SH-SY5Y (cell line): ENCODE results near the gene OR5AN1.

Source experiments
- GATA2 ChIP-seq: IDR thresholded peaks from 2 replicates; pipeline ENCODE4 v1.6.1; 2011; ENCODE audit warnings: mild to moderate bottlenecking, low read depth, low read length
- GATA3 ChIP-seq: IDR thresholded peaks from 2 replicates; pipeline ENCODE4 v1.6.1; 2011; ENCODE audit warnings: low read depth, mild to moderate bottlenecking, low read length, moderate library complexity

Gene OR5AN1

DNA sequence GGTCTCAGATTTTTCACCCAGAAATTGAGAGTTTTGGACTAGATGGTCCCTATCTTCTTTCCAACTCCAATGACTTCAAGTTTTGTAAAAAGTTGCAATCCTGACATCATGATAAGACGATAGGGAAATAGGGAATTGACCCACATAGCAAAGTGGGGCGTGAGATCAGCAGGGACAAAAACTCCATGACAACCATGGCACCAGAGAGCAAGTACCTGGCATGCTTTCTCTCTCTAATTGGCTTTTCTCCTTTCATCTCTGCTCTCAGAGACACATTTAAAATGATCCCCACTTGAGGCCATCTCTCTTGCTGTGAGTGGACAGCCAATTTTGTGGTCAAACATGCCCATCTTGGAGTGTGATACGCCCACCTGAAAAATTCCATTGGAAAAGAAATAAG lies at the start of gene OR5AN1:
Gene OR5AN1, plus strand, starts transcription at position 301 of the 400 bp plus-strand sequence. CDS start 5,564 bp downstream, outside the sequence.
- TF ChIP-seq GATA3 = no peak
- no peak for TF ChIP-seq GATA2

DNA sequence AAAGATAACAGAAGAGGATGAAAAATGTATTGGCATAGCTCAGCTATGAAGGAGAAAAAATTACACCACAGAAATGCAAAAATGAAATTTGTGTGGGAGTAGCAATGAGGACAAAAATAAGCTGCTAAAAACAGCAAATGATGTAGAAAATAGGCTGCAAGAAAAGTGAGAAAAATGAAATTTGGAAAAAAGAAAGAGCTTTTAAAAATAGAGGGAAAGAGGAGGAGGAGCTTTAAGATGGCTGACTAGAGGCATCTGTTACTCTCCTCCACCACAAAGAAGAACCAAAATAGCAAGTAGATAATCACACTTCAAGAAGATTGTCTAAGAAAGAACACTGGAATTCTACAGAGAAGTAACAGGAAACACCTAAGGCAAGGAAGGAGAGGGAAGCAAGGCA lies 23.7 kb upstream of the OR5AN1 start:
- TF ChIP-seq GATA2 (no peak), GATA3 (no peak)

- TF ChIP-seq GATA2 (no peak), GATA3 (no peak)
Observed at GRCh38 chr11:59336176-59336575, 22.5 kb upstream of the OR5AN1 start.

DNA sequence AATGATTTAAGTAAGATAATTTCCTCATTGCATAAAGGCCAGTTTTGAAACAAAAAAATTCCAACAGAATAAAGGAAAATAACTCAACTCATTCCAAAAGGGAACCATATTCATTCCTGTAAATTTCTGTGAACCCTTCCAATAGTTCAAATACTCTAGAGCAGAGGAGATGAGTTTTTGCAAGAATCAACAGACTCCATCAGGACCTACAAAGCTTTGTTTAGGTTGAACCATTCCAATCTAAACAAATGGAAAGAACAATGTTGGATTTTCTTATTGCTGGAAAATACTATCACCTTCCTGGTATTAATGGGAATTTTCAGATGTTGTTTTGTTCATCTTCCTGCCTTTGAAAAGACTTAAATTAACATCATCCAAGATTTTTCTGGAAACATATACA lies 21.8 kb upstream of the OR5AN1 start:
- TF ChIP-seq GATA2 = no peak
- TF ChIP-seq GATA3 = no peak

DNA sequence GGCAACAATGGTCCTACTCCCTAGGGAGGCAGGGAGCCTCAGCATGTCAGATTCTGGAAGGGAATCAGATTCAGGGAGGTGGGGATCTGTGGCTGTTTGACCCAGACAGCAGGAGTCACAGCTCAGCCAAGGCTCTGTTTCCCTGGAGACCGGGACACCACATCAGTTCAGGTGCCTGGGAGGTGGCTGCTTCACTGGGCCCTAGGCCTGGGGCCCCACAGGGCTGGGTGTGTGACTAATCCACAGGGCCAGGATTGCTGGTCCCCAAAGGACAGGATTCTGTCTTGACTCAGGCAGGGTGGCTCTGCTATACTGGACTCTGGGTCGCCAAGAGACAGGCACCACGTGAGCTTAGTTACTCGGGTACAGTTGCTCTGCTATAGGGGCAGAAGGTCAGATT lies 3.5 kb upstream of the OR5AN1 start:
- TF ChIP-seq GATA3 (no peak), GATA2 (no peak)

DNA sequence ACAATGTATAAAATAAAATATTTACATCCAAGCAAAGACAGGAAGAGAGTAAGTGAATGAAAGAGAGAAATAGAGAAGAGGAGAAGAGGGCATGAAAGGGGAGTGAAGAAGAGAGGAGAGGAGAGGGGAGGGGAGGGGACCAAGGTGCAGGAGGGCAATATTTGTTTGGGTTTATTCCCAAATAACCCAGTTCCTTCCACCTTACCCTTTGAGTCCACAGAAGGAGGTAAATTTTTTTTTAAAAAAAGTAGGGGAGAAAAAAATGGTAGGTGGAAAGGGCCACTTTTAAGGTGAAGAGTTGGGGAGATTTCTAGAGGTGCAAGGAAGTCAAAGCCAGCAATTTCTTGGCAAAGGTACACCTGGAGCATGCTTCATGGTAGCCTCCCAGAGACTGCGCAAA lies 2.1 kb upstream of the OR5AN1 start:
- no peak for TF ChIP-seq GATA3
- no peak for TF ChIP-seq GATA2

GRCh38 chr11:59358020-59358419 lies 675 bp upstream of the OR5AN1 start:
- TF ChIP-seq GATA3 (no peak), GATA2 (no peak)

DNA sequence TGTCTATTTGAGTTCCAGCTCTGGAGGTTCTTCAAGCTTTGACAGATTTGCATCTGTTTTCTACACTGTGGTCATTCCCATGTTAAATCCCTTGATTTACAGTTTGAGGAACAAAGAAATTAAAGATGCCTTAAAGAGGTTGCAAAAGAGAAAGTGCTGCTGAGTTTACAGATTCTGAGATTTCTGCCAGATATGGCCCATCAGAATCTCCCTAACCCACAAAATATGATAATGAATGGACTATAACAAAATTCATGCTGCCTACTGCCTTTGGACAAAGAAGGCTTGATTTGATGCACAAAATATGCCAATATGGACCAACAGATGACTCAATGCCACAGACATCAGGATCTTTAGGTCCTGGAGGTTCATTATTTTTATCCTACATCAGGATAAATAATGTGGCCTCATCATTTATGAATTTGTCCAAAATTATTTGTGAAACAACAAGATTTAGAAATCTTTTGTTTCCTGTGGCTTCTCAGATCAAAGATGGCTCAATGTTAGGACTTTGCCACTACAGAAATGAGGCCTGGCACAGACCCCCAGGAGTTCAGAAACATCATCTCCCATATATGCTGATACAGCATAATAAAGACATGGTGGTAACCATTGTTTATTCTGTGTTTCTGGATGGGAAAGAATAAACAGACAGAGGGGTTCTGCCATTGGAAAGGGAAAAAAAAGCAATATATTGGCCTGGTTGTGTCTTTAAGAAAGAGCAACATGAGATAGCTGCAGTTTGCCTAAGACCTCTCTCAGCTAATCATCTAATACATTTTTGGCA lies 6.7 kb downstream of the OR5AN1 start:
- TF ChIP-seq GATA2 (no peak), GATA3 (no peak)

GRCh38 chr11:59368238-59369022 lies 9.7 kb downstream of the OR5AN1 start:
- TF ChIP-seq GATA3 (no peak), GATA2 (no peak)

DNA sequence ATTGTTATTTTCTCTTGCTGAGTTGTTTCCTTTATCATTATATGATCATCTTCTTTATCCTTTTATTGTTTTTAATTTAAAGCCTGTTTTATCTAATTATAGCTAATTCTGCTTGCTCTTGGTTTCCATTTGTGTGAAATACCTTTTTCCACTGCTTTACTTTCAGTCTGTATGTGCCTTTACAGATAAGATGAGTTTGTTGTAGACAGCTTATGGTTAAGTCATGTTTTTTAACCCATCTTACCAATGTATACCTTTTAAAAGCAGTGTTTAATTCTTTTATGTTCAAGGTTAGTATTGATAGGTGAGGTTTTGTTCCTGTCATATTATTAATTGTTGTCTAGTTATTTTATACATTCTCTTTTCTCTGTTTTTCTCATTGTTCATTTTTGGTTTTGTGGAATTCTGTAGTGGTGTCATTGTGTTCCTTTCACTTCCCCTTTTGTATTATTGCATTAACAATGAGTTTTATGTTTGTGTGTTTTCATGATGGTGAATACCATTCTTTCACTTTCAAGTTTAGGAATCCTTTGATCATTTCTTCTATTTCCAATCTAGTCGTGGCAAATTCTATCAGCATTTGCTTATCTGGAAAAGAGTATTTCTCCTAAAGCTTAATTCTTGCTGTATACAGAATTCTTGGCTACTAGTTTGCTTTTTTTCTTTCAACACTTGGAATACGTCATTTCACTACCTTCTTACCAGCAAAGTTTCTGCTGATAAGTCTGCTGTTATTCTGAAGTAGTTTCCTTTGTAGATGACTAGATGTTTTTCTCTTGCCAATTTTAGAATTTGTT lies 21.8 kb downstream of the OR5AN1 start:
- TF ChIP-seq GATA3 (no peak), GATA2 (no peak)

GRCh38 chr11:59394186-59394585 lies 35.5 kb downstream of the OR5AN1 start:
- TF ChIP-seq GATA3 (no peak), GATA2 (no peak)

DNA sequence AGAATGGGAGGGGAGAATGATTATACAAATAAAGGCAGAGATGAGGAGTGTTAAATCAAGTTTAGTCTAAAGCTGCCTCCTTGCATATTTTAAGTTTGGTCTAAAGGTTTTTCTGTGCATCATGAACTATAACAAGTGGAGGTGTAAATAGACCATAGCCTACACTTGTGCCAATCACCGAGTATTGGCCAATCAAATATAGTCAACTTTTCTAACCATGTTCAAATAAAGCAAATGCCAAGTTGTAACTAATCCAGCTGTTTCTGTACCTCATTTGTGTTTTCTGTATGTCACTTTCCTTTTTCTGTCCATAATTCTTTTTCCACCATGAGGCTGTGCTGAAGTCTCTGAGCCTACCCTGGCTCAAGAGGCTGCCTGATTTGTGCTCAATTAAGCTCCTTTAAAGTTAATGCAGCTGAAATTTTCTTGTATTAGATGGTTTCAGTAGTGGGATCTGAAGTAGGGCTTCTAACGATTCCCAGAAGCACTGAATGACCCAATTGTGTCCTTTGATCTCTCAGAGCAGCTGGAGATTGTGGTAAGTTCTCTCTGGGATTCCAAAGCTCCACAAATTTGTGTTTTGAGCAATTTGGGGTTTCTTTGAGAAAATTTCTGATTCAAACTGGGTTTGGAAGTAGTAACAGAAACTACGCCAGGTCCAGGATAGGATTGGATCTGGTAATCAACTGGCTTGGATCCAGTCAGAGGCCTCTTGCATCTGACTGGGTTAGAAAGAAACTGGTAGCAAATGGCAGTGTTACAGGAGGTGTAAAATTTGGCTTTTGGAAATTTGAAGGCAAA lies 42.0 kb downstream of the OR5AN1 start:
- TF ChIP-seq GATA3 (no peak), GATA2 (no peak)

DNA sequence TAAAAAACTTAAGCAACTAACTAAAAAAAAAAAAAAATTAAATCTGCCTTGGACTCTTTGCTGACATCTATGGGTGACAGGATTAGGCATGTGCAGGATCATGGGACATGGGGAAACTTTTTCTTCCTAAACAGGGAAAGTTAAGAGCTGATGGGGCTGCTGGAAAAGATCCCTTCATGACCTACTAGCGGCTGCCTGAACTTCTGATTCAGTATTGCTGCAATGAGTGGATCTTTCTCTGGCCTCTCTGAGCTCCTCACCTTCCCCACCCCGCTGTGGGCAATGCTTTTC lies 42.5 kb downstream of the OR5AN1 start:
- TF ChIP-seq GATA3 (no peak), GATA2 (no peak)

GRCh38 chr11:59403546-59403945 lies 44.9 kb downstream of the OR5AN1 start:
- TF ChIP-seq GATA3 = no peak
- no peak for TF ChIP-seq GATA2
